ENCODE results near the gene POLR2H. TPM values are rescaled to one million over a fixed set of nuclear protein-coding genes. Genes with fewer than 3 reads are reported as not detected.

POLR2H gene
- total RNA-seq, 1 experiment from 2014 or later = 138 TPM

GRCh38 chr3:184371570-184372018 is 10.1 kb downstream of the POLR2H start:
- DNase-seq (ENCODE audit: low spot score) = peak; percentile 85

GRCh38 chr3:184372296-184372821 is 10.8 kb downstream of the POLR2H start:
- no peak for DNase-seq (ENCODE audit: low spot score)

- no peak for DNase-seq (ENCODE audit: low spot score)
These were observed 11.4 kb downstream of the POLR2H start for GRCh38 chr3:184372911-184373310.

- peak; percentile 77 for DNase-seq (ENCODE audit: low spot score)
These were observed 11.9 kb downstream of the POLR2H start for GRCh38 chr3:184373422-184373821.

- DNase-seq (ENCODE audit: low spot score) = no peak
These were observed 14.4 kb downstream of the POLR2H start for GRCh38 chr3:184375747-184376461.

GRCh38 chr3:184377374-184377773 is 15.9 kb downstream of the POLR2H start:
- no peak for DNase-seq (ENCODE audit: low spot score)

GRCh38 chr3:184377882-184378445 is 16.5 kb downstream of the POLR2H start, which contains the start of gene THPO:
TSS of gene THPO (minus strand) at chr3:184378207. CDS start at chr3:184376259, 1,948 bp downstream.
- DNase-seq (ENCODE audit: low spot score) = peak; percentile 43

GRCh38 chr3:184378651-184379357 is 17.3 kb downstream of the POLR2H start:
- DNase-seq (ENCODE audit: low spot score) = no peak

- DNase-seq (ENCODE audit: low spot score) = no peak
These were observed 18.1 kb downstream of the POLR2H start, which contains the start of gene CHRD for GRCh38 chr3:184379358-184380184. TSS of gene CHRD (plus strand) at chr3:184380054. CDS start at chr3:184380319, 265 bp downstream.

GRCh38 chr3:184380185-184380626 is 18.7 kb downstream of the POLR2H start:
- no peak for DNase-seq (ENCODE audit: low spot score)

GRCh38 chr3:184380627-184381260 is 19.2 kb downstream of the POLR2H start:
- no peak for DNase-seq (ENCODE audit: low spot score)

- DNase-seq (ENCODE audit: low spot score) = no peak
These were observed 20.0 kb downstream of the POLR2H start for GRCh38 chr3:184381261-184382224.

- no peak for DNase-seq (ENCODE audit: low spot score)
These were observed 21.0 kb downstream of the POLR2H start for GRCh38 chr3:184382326-184383032.

- no peak for DNase-seq (ENCODE audit: low spot score)
These were observed 21.7 kb downstream of the POLR2H start for GRCh38 chr3:184383033-184383740.

GRCh38 chr3:184384342-184384741 is 22.8 kb downstream of the POLR2H start:
- DNase-seq (ENCODE audit: low spot score) = no peak

- no peak for DNase-seq (ENCODE audit: low spot score)
These were observed 23.4 kb downstream of the POLR2H start for GRCh38 chr3:184384856-184385422.

GRCh38 chr3:184386047-184386806 is 24.7 kb downstream of the POLR2H start:
- no peak for DNase-seq (ENCODE audit: low spot score)
